CD4-positive, alpha-beta T cell treated with Interleukin-15 for 4 hours (primary cell): ENCODE measurements around the gene TSPAN1.
"Not testable (repeated sequence)": the region's sequence is repeated elsewhere in the genome, so short reads cannot be mapped to it uniquely, and the experiment has no call there.

Experiments used
- DNase-seq: peaks from one replicate; pipeline ENCODE4 v3.0.0-alpha.2; 2020; ENCODE audit warnings: low spot score

Gene TSPAN1

DNA sequence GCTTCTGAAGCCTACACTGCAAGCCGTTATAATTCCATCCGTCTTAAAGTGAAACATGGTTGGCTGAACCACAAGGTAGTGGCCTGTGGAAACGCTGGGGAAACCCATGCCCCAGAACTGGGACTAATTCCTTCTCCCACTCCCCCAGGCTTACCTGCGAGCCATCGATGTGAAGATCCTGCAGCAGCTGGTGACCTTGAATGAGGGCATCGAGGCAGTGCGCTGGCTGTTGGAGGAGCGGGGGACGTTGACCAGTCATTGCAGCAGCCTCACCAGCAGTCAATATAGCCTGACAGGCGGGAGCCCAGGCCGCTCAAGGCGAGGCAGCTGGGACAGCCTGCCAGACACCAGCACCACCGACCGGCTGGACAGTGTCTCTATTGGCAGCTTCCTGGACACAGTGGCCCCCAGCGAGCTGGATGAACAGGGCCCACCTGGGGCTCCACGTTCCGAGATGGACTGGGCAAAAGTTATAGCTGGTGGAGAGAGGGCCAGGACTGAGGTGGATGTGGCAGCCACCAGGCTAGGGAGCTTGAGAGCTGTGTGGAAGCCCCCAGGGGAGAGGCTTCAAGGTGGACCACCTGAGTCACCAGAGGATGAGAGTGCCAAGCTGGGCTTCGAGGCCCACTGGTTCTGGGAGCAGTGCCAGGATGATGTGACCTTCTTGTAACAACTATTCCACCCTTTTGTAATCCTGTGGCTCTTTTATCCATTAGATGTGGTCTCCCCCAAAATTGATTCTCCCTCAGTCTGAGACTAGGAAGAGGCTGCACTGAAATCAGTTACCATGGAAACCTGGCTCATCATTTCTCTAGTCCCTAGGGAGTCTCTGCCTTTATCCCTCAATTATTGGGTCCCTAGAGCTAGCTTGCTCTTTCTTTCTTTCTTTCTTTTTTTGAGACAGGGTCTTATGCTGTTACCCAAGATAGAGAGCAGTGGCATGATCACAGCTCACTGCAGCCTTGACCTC is 44.9 kb downstream of the TSPAN1 start:
- DNase-seq = no peak

- no peak for DNase-seq
Observed at GRCh38 chr1:46220808-46221207, 45.9 kb downstream of the TSPAN1 start.

DNA sequence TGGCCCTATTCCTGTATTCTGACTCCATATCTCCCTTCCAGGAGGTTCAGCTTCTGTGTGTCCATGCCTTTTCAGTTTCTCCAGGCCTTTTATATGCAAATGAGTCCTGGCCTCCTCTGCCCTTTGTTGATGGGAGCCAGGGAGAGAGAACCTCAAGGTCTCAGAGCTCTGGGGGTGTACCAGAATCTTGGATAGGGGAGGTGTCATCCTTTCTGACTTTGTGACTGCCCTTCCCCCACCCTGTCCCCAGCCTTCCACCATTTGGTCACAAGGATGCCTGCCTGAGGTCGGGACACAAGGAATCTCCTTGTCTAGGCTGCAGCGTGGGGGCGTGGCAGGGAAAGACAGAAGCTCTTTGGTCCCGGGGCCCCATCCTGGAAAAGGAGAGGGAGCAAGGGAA is 46.9 kb downstream of the TSPAN1 start:
- DNase-seq = no peak

- not testable (repeated sequence) for DNase-seq
Observed at GRCh38 chr1:46223055-46223454, 48.2 kb downstream of the TSPAN1 start.

DNA sequence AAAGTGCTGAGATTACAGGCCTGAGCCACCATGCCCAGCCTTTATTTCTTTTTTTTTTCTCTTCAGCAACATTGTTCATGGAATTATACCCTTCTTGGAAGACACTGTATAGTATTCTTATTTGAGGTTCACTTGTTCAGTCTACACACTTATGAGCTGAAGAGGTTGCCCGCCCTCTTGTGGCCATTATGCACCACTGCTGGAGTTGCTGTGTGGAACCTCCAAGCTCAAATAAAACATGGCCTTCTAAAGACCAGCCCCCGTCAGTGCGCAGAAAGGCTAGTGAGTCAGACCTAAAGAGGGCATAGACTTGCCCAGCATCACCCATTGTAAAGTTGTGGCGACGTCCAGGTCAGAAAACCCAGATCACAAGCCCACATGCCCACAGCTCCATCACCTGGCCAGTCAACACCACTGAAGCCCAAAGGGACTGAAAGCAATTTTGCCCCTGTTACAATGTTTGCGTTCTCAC is 48.6 kb downstream of the TSPAN1 start:
- peak; percentile 62 for DNase-seq

DNA sequence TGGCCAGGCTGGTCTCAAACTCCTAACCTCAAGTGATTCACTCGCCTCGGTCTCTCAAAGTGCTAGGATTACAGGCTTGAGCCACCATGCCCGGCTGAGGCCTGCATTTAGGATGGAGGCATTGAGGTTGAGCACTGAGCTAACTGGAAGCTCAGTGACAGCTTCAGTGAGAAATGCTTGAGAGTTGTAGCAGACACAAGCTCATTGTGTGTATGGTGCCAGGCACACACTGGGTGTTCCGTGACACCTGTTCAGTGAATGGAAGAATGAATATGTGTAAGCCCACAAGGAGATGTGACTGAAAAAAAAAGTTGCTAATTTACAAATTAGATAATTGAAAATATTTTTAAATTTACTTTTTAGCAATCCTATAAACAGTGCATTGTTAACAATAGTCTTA is 50.1 kb downstream of the TSPAN1 start:
- no peak for DNase-seq

DNA sequence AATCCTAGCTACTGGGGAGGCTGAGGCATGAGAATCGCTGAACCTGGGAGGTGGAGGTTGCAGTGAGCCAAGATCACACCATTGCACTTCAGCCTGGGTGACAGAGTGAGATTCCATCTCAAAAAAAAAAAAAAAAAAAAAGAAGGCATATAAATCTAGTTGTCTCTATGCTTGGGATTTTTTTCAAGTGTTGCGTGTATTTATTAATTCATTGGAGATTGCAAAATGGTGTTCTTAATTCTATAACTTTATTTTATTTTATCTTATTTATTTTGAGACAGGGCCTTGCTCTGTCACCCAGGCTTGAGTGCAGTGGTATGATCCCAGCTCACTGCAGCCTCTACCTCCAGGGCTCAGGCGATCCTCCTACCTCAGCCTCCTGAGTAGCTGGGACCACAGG is 56.3 kb downstream of the TSPAN1 start:
- DNase-seq = not testable (repeated sequence)
